MM.1S (cell line): ENCODE measurements around the gene ALB.

Source experiments
- DNase-seq: peaks from one replicate; pipeline ENCODE4 v3.0.0-alpha.2; 2015
- H2AFZ ChIP-seq: fragments of 300-600 bp; sonication (generic); 2 replicates; pipeline ENCODE4 v1.6.0; 2016; ENCODE audit warnings: antibody characterized with exemption, low read length
- H3F3A ChIP-seq: fragments of 300-600 bp; sonication (generic); 2 replicates; pipeline ENCODE4 v1.6.1; 2016; ENCODE audit warnings: mild to moderate bottlenecking, antibody characterized with exemption, low read length, moderate library complexity, mixed read lengths; ENCODE audit not compliant: insufficient read depth
- H3K27ac ChIP-seq: fragments of 300-600 bp; sonication (generic); 2 replicates; pipeline ENCODE4 v1.5.1; 2016; ENCODE audit warnings: mild to moderate bottlenecking, low read length
- H3K27me3 ChIP-seq: fragments of 300-600 bp; sonication (generic); replicated peaks from 2 replicates; pipeline ENCODE4 v1.6.0; 2016; ENCODE audit warnings: low read length; ENCODE audit not compliant: insufficient read depth
- H3K36me3 ChIP-seq: fragments of 300-600 bp; sonication (generic); replicated peaks from 2 replicates; pipeline ENCODE4 v1.6.1; 2016; ENCODE audit warnings: mild to moderate bottlenecking, low read length, mixed read lengths; ENCODE audit not compliant: insufficient read depth
- H3K4me1 ChIP-seq: fragments of 300-600 bp; sonication (generic); 2 replicates; pipeline ENCODE4 v1.6.1; 2016; ENCODE audit warnings: low read length, mixed read lengths
- H3K4me2 ChIP-seq: fragments of 300-600 bp; sonication (generic); 2 replicates; pipeline ENCODE4 v1.6.0; 2016; ENCODE audit warnings: low read depth, low read length
- H3K4me3 ChIP-seq: fragments of 300-600 bp; sonication (generic); 2 replicates; pipeline ENCODE4 v1.5.1; 2016; ENCODE audit warnings: low read length, mixed read lengths
- H3K79me2 ChIP-seq: fragments of 300-600 bp; sonication (generic); 2 replicates; pipeline ENCODE4 v1.6.1; 2016; ENCODE audit warnings: mixed run types, low read length, mixed read lengths
- H3K9ac ChIP-seq: fragments of 300-600 bp; sonication (generic); 2 replicates; pipeline ENCODE4 v1.6.1; 2016; ENCODE audit warnings: low read length, mixed read lengths
- H3K9me2 ChIP-seq: fragments of 300-600 bp; sonication (generic); replicated peaks from 2 replicates; pipeline ENCODE4 v1.6.1; 2016; ENCODE audit warnings: mild to moderate bottlenecking, low read length, mixed read lengths; ENCODE audit not compliant: insufficient read depth
- H3K9me3 ChIP-seq: fragments of 300-600 bp; sonication (generic); replicated peaks from 2 replicates; pipeline ENCODE4 v1.6.1; 2016; ENCODE audit warnings: mild to moderate bottlenecking, low read length, mixed read lengths; ENCODE audit not compliant: insufficient read depth
- H4K20me1 ChIP-seq: fragments of 300-600 bp; sonication (generic); 2 replicates; pipeline ENCODE4 v1.6.1; 2016; ENCODE audit warnings: mild to moderate bottlenecking, low read length, moderate library complexity, mixed read lengths; ENCODE audit not compliant: insufficient read depth
- EZH2 ChIP-seq: fragments of 300-600 bp; sonication (generic); optimal IDR thresholded peaks from 2 replicates; pipeline ENCODE3; 2017; ENCODE audit warnings: low read depth, mild to moderate bottlenecking, antibody characterized with exemption, low read length, mixed read lengths
- EZH2phosphoT487 ChIP-seq: fragments of 300-600 bp; sonication (generic); IDR thresholded peaks from 2 replicates; pipeline ENCODE4 v1.6.1; 2018; ENCODE audit warnings: antibody characterized with exemption, low read length
- TF ChIP-seq, protein P1 (sequence below): fragments of 300-600 bp; sonication (generic); IDR thresholded peaks from 2 replicates; pipeline ENCODE4 v1.5.1; 2016; ENCODE audit warnings: antibody characterized with exemption, low read length, mixed read lengths

ALB gene

DNA sequence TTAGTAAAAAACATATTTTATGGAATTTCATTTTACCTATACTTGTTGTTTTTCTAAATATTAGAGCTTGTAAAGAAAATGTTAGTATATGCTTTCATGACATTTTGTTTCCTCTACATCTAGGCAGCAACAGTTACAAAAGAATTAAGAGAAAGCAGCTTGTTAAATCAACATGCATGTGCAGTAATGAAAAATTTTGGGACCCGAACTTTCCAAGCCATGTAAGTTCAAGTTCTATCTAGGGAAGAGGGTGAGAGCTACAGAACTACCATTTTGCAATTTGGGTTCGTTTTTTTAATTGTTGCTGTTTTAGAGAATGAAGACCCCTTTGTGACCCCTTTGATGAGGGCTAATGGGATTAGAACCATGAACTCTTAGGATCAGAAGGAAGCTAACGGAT, 39.1 kb downstream of the ALB start:
- H3K9me2 ChIP-seq = no peaks in the 10 kb centered on the region
- no peaks in the 10 kb centered on the region for H3K36me3 ChIP-seq
- H3K4me2 ChIP-seq = no peak overlapping the region
- H3K79me2 ChIP-seq = no peaks in the 10 kb centered on the region
- H3K27me3 ChIP-seq = no peaks in the 10 kb centered on the region
- no peaks in the 10 kb centered on the region for H3K9me3 ChIP-seq
- no peaks in the 10 kb centered on the region for H3K4me1 ChIP-seq
- no peak overlapping the region for H2AFZ ChIP-seq
- H3K9ac ChIP-seq = no peak overlapping the region
- H3F3A ChIP-seq = no peaks in the 10 kb centered on the region
- H3K27ac ChIP-seq = no peak overlapping the region
- H4K20me1 ChIP-seq = no peaks in the 10 kb centered on the region
- no peak for DNase-seq
- no peak overlapping the region for H3K4me3 ChIP-seq
- no peak for TF ChIP-seq EZH2phosphoT487
- TF ChIP-seq EZH2 = no peak
- TF ChIP-seq, protein P1, sequence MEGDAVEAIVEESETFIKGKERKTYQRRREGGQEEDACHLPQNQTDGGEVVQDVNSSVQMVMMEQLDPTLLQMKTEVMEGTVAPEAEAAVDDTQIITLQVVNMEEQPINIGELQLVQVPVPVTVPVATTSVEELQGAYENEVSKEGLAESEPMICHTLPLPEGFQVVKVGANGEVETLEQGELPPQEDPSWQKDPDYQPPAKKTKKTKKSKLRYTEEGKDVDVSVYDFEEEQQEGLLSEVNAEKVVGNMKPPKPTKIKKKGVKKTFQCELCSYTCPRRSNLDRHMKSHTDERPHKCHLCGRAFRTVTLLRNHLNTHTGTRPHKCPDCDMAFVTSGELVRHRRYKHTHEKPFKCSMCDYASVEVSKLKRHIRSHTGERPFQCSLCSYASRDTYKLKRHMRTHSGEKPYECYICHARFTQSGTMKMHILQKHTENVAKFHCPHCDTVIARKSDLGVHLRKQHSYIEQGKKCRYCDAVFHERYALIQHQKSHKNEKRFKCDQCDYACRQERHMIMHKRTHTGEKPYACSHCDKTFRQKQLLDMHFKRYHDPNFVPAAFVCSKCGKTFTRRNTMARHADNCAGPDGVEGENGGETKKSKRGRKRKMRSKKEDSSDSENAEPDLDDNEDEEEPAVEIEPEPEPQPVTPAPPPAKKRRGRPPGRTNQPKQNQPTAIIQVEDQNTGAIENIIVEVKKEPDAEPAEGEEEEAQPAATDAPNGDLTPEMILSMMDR = no peak

DNA sequence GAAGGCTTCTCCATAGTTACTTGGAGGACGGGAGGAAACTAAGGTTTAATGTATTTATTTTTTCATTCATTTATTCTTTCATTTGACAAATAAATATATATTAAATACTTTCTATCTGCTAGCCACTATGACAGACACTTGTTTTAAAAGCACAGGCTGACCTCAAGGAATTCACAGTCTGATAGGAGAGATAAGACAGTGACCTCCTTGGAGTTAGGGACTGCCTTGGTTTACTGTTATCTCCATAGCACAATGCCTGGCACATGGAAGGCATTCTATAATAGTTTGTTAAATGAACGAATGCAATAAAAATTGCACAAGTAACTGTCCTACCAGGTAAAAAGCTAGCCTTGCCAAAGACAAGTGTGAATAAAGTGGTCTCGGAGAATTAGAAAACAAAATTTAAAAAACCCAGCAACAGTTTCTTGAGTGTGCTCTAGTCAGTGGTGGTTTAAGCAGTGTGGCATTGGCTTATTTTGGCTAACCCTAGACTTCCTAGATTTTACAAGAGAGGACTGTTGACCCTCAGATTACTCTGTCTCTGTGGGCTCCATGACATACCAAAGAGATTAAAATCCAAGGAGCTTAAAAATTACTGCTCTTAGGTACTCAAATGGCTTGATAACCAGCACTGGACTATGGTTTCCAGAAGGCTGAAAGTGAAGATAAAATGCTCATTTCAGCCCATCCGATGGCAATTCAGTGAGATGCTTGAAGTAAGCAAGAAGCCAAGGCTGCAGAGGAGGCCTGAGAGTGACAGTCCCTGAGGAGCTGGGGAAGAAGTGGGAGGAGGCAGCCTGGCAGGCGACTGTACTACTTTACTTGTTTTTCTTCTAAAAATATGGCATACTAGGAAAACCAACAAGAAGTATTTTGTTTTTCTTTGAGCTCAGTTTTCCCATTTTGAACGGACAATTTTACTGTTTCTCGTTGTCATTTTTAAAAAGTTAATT, 41.6 kb downstream of the ALB start:
- no peak overlapping the region for H3K9ac ChIP-seq
- H3K79me2 ChIP-seq = no peaks in the 10 kb centered on the region
- no peak for DNase-seq
- H2AFZ ChIP-seq = no peak overlapping the region
- H3K9me3 ChIP-seq = no peaks in the 10 kb centered on the region
- no peak for TF ChIP-seq EZH2phosphoT487
- TF ChIP-seq EZH2 = no peak
- TF ChIP-seq, protein P1 = no peak
- no peaks in the 10 kb centered on the region for H3F3A ChIP-seq
- H4K20me1 ChIP-seq = no peaks in the 10 kb centered on the region
- no peaks in the 10 kb centered on the region for H3K36me3 ChIP-seq
- H3K27me3 ChIP-seq = no peaks in the 10 kb centered on the region
- no peaks in the 10 kb centered on the region for H3K9me2 ChIP-seq
- no peak overlapping the region for H3K4me2 ChIP-seq
- H3K4me3 ChIP-seq = no peak overlapping the region
- H3K27ac ChIP-seq = no peak overlapping the region
- H3K4me1 ChIP-seq = no peaks in the 10 kb centered on the region

DNA sequence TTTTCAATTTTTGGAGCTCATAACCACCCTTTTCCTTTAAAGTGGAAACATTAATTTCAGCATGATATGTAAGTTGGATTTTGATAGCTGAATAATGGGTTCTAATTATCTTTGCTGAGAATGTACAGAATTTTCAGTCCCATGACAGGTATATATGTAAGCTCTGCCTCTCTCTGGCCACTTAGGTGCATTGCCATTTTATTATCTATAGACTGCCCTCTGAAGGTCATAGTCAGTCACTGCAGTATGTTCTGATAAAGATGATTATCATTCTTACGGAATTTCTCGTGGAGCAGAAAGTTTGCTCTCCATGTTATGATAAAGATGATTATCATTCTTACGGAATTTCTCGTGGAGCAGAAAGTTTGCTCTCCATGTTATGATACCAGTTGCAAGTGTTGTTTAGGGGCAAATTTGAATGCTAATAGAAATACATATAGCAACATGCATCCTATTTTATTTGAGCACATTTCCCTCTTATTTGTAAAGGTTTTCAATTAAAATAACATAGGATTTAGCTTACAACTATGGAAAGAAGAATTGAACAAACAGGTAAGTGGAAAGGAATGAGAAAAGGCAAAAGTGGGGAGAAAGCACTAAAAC, 42.4 kb downstream of the ALB start:
- DNase-seq = peak; percentile 75
- Histone ChIP-seq H3K9ac (no peak overlapping the region), H3K27me3 (no peaks in the 10 kb centered on the region), H3K4me2 (no peak overlapping the region), H3K27ac (no peak overlapping the region), H3K79me2 (no peaks in the 10 kb centered on the region), H2AFZ (no peak overlapping the region), H3K4me1 (no peaks in the 10 kb centered on the region), H4K20me1 (no peaks in the 10 kb centered on the region), H3K4me3 (no peak overlapping the region), H3K9me3 (no peaks in the 10 kb centered on the region), H3K36me3 (no peaks in the 10 kb centered on the region), H3F3A (no peaks in the 10 kb centered on the region), H3K9me2 (no peaks in the 10 kb centered on the region)
- TF ChIP-seq, protein P1 = peak; percentile 92
- no peak for TF ChIP-seq EZH2phosphoT487
